Mucosa of descending colon (tissue), 3 donors: ENCODE data around the gene C19orf85. TPM values are rescaled to one million over a fixed set of nuclear protein-coding genes. Genes with fewer than 3 reads are reported as not detected.

Experiments
- total RNA-seq, 3 donors: library from RNA; stranded (reverse); fragmentation: NEBNext Ultra II Directional in 2 of 3; extraction: Animal tissue kit (Norgen Biotek cat#: 25700) in 2 of 3; gene quantifications; one replicate each; pipeline versions ENCODE4 v1.2.1 to v1.2.4, GENCODE V29; 2021 to 2023
- donor health status: DM: no; HTN: no; CAD: no; lungs with moderate emphysema.
- donor health status: DM: no; HTN: no; CAD: no.
- donor health status: DM: no; HTN: yes; CAD: no.

Gene C19orf85
- total RNA-seq, 3 donors from 2014 or later = not detected

Other genes starting within 250 kb of the C19orf85 start
- 1 to 10 TPM; 3.4 to 4.5 (median 3.7) TPM for gene TMEM86B, start 236.0 kb downstream of the C19orf85 start, total RNA-seq
- gene PPP6R1, start 205.7 kb downstream of the C19orf85 start, total RNA-seq = 10 to 100 TPM; 60.0 to 72.9 (median 65.9) TPM
- gene HSPBP1, start 184.6 kb downstream of the C19orf85 start, total RNA-seq = 10 to 100 TPM; 25.6 to 36.0 (median 29.5) TPM
- 10 to 100 TPM in 1 of 3 donors, 1 to 10 TPM in 2; 1.6 to 18.1 (median 1.9) TPM for gene BRSK1, start 180.8 kb downstream of the C19orf85 start, total RNA-seq
- 10 to 100 TPM; 31.6 to 62.1 (median 36.4) TPM for gene TMEM150B, start 139.4 kb downstream of the C19orf85 start, total RNA-seq
- gene KMT5C, start 124.9 kb downstream of the C19orf85 start, total RNA-seq = 10 to 100 TPM; 14.7 to 19.3 (median 16.5) TPM
- gene COX6B2, start 110.0 kb downstream of the C19orf85 start, total RNA-seq = 10 to 100 TPM; 16.6 to 30.0 (median 17.2) TPM
- not detected for gene GARIN5B, start 101.5 kb downstream of the C19orf85 start, total RNA-seq
- under 1 TPM; 0.24 to 0.32 (median 0.29) TPM for gene IL11, start 94.3 kb downstream of the C19orf85 start, total RNA-seq
- not detected for gene TMEM190, start 87.9 kb downstream of the C19orf85 start, total RNA-seq
- 10 to 100 TPM; 31.4 to 84.2 (median 68.0) TPM for gene TMEM238, start 80.5 kb downstream of the C19orf85 start, total RNA-seq
- 1,000 to 10,000 TPM in 2 of 3 donors, 100 to 1,000 TPM in 1; 942 to 1,365 (median 1,241) TPM for gene RPL28, start 78.8 kb downstream of the C19orf85 start, total RNA-seq
- gene UBE2S, start 57.0 kb downstream of the C19orf85 start, total RNA-seq = 10 to 100 TPM; 14.0 to 41.6 (median 23.0) TPM
- gene SHISA7, start 21.5 kb downstream of the C19orf85 start, total RNA-seq = under 1 TPM in 1 of 3 donors, not detected in 2; 0.35 TPM
- gene ISOC2, start 3.1 kb downstream of the C19orf85 start, total RNA-seq = 10 to 100 TPM; 65.8 to 88.4 (median 86.9) TPM
- 10 to 100 TPM in 1 of 3 donors, 1 to 10 TPM in 2; 6.8 to 11.1 (median 7.9) TPM for gene ZNF628, start 11.9 kb upstream of the C19orf85 start, total RNA-seq
- 10 to 100 TPM in 1 of 3 donors, 1 to 10 TPM in 2; 3.9 to 21.7 (median 5.5) TPM for gene NAT14, start 20.4 kb upstream of the C19orf85 start, total RNA-seq
- 10 to 100 TPM in 1 of 3 donors, 1 to 10 TPM in 2; 2.6 to 35.0 (median 4.0) TPM for gene SSC5D, start 23.7 kb upstream of the C19orf85 start, total RNA-seq
- not detected for gene SBK2, start 72.4 kb upstream of the C19orf85 start, total RNA-seq
- under 1 TPM in 2 of 3 donors, not detected in 1; 0.34 to 0.54 TPM for gene SBK3, start 80.8 kb upstream of the C19orf85 start, total RNA-seq
- gene ZNF579, start 116.1 kb upstream of the C19orf85 start, total RNA-seq = 10 to 100 TPM in 1 of 3 donors, 1 to 10 TPM in 2; 6.2 to 13.6 (median 7.2) TPM
- gene FIZ1, start 134.8 kb upstream of the C19orf85 start, total RNA-seq = 10 to 100 TPM; 15.7 to 20.3 (median 20.0) TPM
- gene ZNF524, start 135.5 kb upstream of the C19orf85 start, total RNA-seq = 10 to 100 TPM; 25.5 to 27.1 (median 26.5) TPM
- gene ZNF865, start 140.9 kb upstream of the C19orf85 start, total RNA-seq = 10 to 100 TPM; 12.7 to 18.5 (median 13.2) TPM
- gene ZNF784, start 159.8 kb upstream of the C19orf85 start, total RNA-seq = 10 to 100 TPM in 2 of 3 donors, 1 to 10 TPM in 1; 8.7 to 13.8 (median 10.1) TPM
- 10 to 100 TPM; 29.6 to 46.0 (median 31.6) TPM for gene ZNF580, start 176.3 kb upstream of the C19orf85 start, total RNA-seq
- 10 to 100 TPM; 15.2 to 22.5 (median 20.1) TPM for gene ZNF581, start 178.9 kb upstream of the C19orf85 start, total RNA-seq
- gene CCDC106, start 183.5 kb upstream of the C19orf85 start, total RNA-seq = 10 to 100 TPM in 1 of 3 donors, 1 to 10 TPM in 2; 5.5 to 14.8 (median 6.3) TPM
- gene U2AF2, start 190.3 kb upstream of the C19orf85 start, total RNA-seq = 100 to 1,000 TPM; 162 to 194 (median 163) TPM
- 100 to 1,000 TPM; 156 to 251 (median 192) TPM for gene EPN1, start 210.5 kb upstream of the C19orf85 start, total RNA-seq